VCaP (cell line): ENCODE measurements around the gene VPS13D.

Source experiments
- H3K27ac ChIP-seq: fragments of 450-650 bp; 2 replicates; pipeline ENCODE4 v1.5.1; 2017
- CTCF ChIP-seq: fragments of 450-650 bp; conservative IDR thresholded peaks from 2 replicates; pipeline ENCODE4 v1.5.1; 2017; ENCODE audit warnings: mild to moderate bottlenecking, moderate library complexity

VPS13D gene

DNA sequence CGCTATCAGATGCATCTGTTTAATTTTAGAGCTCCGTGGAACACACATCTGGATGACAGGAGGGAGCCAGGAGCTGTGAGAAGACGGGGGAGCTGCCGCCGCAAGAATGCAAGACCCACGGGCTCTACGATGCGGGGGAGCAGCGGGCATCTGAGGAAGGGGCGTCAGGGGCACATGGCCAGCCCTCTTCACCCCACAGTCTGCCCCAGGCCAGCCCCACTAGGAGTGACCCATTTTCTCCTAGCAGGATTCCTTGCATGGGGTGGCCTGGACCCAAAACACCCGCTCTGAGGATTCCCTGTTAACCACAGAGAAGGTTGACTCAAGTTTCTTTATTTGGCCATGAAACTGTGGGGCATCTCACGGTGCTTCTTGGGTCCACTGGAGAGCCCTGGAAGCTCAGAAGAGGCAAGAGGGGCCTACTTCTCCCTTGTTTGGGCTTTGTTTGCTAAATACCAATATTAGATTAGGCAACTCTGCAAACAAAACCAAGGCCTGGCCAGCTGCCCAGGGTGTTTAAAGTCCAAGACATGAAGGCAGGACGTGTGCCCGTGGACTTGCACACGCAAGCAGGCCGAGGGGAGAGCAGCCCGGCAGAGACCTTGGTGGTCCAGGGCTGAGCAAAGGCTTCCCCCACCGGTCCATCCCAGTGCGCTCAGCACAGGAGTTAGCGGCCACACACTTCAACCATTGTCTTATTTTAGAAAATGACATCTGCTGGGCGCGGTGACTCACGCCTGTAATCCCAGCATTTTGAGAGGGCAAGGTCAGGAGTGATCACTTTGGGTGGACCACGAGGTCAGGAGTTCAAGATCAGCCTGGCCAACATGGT lies 298.4 kb downstream of the VPS13D start:
- TF ChIP-seq CTCF: no peak

DNA sequence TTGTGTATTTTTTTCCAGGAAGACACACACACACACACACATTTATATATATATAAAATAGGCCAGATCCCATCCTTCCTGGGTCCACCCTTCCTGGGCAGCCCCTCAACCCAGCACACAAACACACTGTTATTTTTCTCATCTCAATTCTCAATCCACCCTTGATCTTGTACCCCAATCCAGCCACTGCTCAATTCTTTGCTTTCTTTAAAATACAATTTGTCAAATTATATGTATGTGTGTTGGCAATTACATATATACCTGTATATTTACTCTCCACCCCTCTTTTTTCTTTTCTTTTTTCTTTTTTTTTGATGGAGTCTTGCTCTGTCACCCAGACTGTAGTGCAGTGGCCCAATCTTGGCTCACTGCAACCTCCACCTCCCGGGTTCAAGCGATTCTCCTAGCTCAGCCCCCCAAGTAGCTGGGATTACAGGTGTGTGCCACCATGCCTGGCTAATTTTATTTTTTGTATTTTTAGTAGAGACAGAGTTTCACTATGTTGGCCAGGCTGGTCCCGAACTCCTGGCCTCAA lies 299.9 kb downstream of the VPS13D start:
- no peak for TF ChIP-seq CTCF
- H3K27ac ChIP-seq: peak overlapping the region; percentile 85

More for the DNA sequence above, 298.4 kb downstream of the VPS13D start:
- H3K27ac ChIP-seq: peak overlapping the region; percentile 85

GRCh38 chr1:12530462-12531178 lies 300.8 kb downstream of the VPS13D start:
- no peak for TF ChIP-seq CTCF
- H3K27ac ChIP-seq: peak overlapping the region; percentile 85; the same call in 1 of the 2 replicates

GRCh38 chr1:12531179-12531499 lies 301.3 kb downstream of the VPS13D start:
- no peak for TF ChIP-seq CTCF
- H3K27ac ChIP-seq: peak overlapping the region; percentile 85; the same call in 1 of the 2 replicates

DNA sequence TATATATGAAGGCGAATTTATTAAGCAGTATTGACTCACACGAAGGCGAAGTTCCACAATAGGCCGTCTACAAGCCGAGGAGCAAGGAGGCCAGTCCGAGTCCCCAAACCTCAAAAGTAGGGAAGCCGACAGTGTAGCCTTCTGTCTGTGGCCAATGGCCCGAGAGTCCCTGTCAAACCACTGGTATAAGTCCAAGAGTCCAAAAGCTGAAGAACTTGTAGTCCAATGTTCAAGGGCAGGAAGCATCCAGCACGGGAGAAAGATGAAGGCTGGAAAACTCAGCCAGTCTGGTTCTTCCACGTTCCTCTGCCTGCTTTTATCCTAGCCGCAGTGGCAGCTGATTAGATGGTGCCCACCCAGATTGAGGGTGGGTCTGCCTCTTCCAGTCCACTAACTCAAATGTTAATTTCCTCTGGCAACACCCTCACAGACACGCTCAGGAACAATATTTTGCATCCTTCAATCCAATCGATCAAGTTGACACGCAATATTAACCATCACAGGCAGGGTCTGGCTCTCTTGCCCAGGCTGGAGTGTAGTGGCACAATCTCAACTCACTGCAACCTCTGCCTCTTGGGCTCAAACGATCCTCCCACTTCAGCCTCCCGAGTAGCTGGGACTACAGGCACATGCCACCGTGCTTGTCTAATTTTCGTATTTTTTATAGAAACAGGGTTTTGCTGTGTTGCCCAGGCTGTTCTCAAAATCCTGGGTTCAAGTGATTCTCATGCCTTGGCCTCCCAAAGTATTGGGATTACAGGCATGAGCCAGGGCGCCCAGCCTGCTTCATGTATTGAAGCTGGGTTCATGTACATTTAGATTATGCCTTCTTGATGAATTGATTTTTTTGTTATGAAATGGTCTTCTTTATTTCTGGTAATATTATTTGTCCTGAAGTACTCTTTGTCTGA lies 302.8 kb downstream of the VPS13D start:
- no peak overlapping the region for H3K27ac ChIP-seq
- no peak for TF ChIP-seq CTCF

DNA sequence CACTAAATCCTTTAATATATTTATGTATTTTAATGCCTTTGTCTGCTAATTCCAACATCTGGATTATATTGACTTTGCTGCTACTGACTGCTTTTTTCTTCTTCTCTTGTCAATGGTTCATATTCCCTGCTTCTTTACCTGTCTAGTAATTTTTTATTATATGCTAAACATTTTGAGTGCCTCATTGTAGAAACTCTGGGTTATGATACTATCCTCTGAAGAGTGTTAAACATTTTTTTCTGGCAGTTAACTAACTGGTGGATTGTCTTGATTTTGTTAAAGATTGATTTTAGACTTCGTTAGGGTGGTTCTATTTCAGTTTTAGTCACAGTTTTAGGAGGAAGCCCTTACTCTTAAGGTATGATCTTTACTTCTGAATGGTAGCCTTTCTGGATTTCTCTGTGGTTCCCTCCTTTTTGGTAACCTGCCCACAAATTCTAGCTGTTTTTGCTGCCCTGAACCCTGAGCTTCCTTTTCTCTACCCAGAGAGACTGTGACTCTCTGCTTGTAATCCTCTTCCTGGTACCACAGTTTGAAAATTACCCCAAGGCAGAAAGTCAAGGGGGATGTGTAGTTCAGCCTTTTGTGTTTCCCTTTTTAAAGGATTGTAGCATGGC lies 306.3 kb downstream of the VPS13D start:
- no peak for TF ChIP-seq CTCF
- H3K27ac ChIP-seq: no peak overlapping the region
